Colon (tissue), 2 donors: ENCODE measurements around the gene DCAF17.

Source experiments
- FAIRE-seq: peaks from 2 replicates; lab custom pipeline; 2012; peaks lifted over from hg19 to GRCh38; lab: Jason Lieb, UNC
- donor health status: control.
- donor health status: control.

The DCAF17 gene

GRCh38 chr2:171434013-171434989 lies at the start of gene DCAF17:
Gene DCAF17 (plus strand): TSS chr2:171434226. CDS start chr2:171434578, 352 bp downstream.
- no peak for FAIRE-seq

- no peak for FAIRE-seq
Measured at GRCh38 chr2:171386627-171387026, 47.4 kb upstream of the DCAF17 start.

- no peak for FAIRE-seq
Measured at GRCh38 chr2:171387052-171387451, 47.0 kb upstream of the DCAF17 start.

- FAIRE-seq = no peak
Measured at GRCh38 chr2:171389325-171389724, 44.7 kb upstream of the DCAF17 start.

- FAIRE-seq = no peak
Measured at GRCh38 chr2:171389780-171390179, 44.2 kb upstream of the DCAF17 start.

- no peak for FAIRE-seq
Measured at GRCh38 chr2:171390941-171391516, 43.0 kb upstream of the DCAF17 start.

- no peak for FAIRE-seq
Measured at GRCh38 chr2:171391532-171391931, 42.5 kb upstream of the DCAF17 start.

GRCh38 chr2:171393487-171393886 lies 40.5 kb upstream of the DCAF17 start:
- FAIRE-seq = no peak

GRCh38 chr2:171394164-171394740 lies 39.8 kb upstream of the DCAF17 start:
- no peak for FAIRE-seq

- no peak for FAIRE-seq
Measured at GRCh38 chr2:171399292-171399691, 34.7 kb upstream of the DCAF17 start.

GRCh38 chr2:171400395-171400794 lies 33.6 kb upstream of the DCAF17 start:
- FAIRE-seq = no peak

GRCh38 chr2:171401947-171402346 lies 32.1 kb upstream of the DCAF17 start:
- FAIRE-seq = no peak

- no peak for FAIRE-seq
Measured at GRCh38 chr2:171402906-171403580, 31.0 kb upstream of the DCAF17 start.

GRCh38 chr2:171404261-171404660 lies 29.8 kb upstream of the DCAF17 start:
- no peak for FAIRE-seq

GRCh38 chr2:171404719-171405118 lies 29.3 kb upstream of the DCAF17 start:
- no peak for FAIRE-seq

GRCh38 chr2:171405546-171405945 lies 28.5 kb upstream of the DCAF17 start:
- no peak for FAIRE-seq

- no peak for FAIRE-seq
Measured at GRCh38 chr2:171406044-171406443, 28.0 kb upstream of the DCAF17 start.

GRCh38 chr2:171407030-171407675 lies 26.9 kb upstream of the DCAF17 start:
- no peak for FAIRE-seq

GRCh38 chr2:171407676-171408044 lies 26.4 kb upstream of the DCAF17 start:
- no peak for FAIRE-seq

- FAIRE-seq = no peak
Measured at GRCh38 chr2:171409436-171409971, 24.5 kb upstream of the DCAF17 start.

GRCh38 chr2:171410101-171410500 lies 23.9 kb upstream of the DCAF17 start:
- FAIRE-seq = no peak

- no peak for FAIRE-seq
Measured at GRCh38 chr2:171410624-171411023, 23.4 kb upstream of the DCAF17 start.
